GM12891 (cell line): ENCODE measurements around the gene OTOGL.

Experiments
- DNase-seq: peaks from one replicate; pipeline ENCODE4 v3.0.0; 2011; ENCODE audit warnings: low spot score; ENCODE audit not compliant: insufficient read length
- FAIRE-seq: peaks from 2 replicates; lab custom pipeline; 2011; peaks lifted over from hg19 to GRCh38; lab: Jason Lieb, UNC
- PAX5 ChIP-seq: IDR thresholded peaks from 2 replicates; pipeline ENCODE4 v1.6.1; 2011; ENCODE audit warnings: low read length, moderate library complexity, mild to moderate bottlenecking; ENCODE audit not compliant: insufficient read depth, severe bottlenecking
- POLR2A ChIP-seq: IDR thresholded peaks from 2 replicates; pipeline ENCODE4 v1.6.1; 2011; ENCODE audit warnings: low read depth, low read length, control low read depth
- POLR2AphosphoS5 ChIP-seq: IDR thresholded peaks from 2 replicates; pipeline ENCODE4 v1.6.1; 2011; ENCODE audit warnings: low read depth, low read length, control low read depth
- POU2F2 ChIP-seq: IDR thresholded peaks from 2 replicates; pipeline ENCODE4 v1.6.1; 2011; ENCODE audit warnings: low read depth, mild to moderate bottlenecking, control low read depth, low read length, moderate library complexity
- SPI1 ChIP-seq: IDR thresholded peaks from 2 replicates; pipeline ENCODE4 v1.6.1; 2011; ENCODE audit warnings: low read depth, low read length, control low read depth
- TAF1 ChIP-seq: IDR thresholded peaks from 2 replicates; pipeline ENCODE4 v1.6.1; 2011; ENCODE audit warnings: low read depth, low read length, control low read depth

The OTOGL gene

DNA sequence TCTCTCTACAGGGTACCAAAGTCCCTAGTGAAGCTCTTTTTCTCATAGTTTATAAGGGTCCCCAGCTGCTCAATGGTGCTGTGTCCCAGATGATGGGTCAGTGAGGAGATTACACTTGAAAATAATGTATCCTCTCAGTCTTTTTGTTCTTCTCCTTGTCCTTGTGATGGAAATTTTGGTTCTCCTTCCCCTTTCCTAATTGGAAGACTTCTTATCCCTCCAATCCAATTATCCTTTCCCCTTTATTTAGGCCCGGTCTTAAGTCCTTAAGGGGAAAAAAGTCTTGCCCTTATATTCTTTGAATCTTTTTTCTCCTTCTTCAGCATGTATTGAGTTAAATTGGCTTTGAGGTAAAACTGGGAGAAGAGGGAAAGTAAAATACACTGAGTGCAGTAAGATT is 218.6 kb downstream of the OTOGL start:
- FAIRE-seq (no peak), DNase-seq (no peak)
- no peak for TF ChIP-seq TAF1
- TF ChIP-seq POLR2AphosphoS5: no peak
- no peak for TF ChIP-seq PAX5
- no peak for TF ChIP-seq SPI1
- no peak for TF ChIP-seq POU2F2
- TF ChIP-seq POLR2A: no peak

DNA sequence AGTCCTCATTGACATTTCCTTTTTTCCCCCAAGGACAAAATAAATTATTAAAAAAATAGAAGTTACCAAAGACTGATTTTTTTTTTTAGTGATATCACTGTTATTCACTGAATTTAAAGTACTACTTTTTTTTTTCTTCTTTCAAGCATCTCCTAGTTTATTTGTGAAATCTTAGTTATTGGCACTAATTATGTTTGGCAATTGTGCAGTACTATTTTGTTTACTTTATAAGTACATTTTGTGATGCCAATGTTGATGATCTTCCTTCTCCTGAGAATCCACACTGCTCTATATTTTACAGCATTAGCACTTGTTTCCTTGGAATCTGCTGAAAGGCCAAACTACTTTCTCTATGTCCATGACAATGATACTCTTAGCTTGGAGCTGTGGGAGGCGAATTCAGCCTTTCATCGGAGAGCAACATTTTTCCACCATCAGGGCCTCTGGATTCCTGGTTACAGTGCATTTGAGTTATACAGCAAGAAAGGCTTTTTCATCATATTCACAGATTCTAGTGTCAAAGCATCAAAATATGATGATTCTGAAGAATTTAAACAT is 220.9 kb downstream of the OTOGL start:
- TF ChIP-seq POLR2A (no peak), SPI1 (no peak), POLR2AphosphoS5 (no peak), POU2F2 (no peak), PAX5 (no peak), TAF1 (no peak)
- no peak for FAIRE-seq
- DNase-seq: no peak

GRCh38 chr12:80321653-80322052 is 222.3 kb downstream of the OTOGL start:
- no peak for FAIRE-seq
- no peak for TF ChIP-seq PAX5
- no peak for TF ChIP-seq POLR2AphosphoS5
- no peak for TF ChIP-seq TAF1
- TF ChIP-seq SPI1: no peak
- no peak for TF ChIP-seq POU2F2
- TF ChIP-seq POLR2A: no peak
- no peak for DNase-seq

DNA sequence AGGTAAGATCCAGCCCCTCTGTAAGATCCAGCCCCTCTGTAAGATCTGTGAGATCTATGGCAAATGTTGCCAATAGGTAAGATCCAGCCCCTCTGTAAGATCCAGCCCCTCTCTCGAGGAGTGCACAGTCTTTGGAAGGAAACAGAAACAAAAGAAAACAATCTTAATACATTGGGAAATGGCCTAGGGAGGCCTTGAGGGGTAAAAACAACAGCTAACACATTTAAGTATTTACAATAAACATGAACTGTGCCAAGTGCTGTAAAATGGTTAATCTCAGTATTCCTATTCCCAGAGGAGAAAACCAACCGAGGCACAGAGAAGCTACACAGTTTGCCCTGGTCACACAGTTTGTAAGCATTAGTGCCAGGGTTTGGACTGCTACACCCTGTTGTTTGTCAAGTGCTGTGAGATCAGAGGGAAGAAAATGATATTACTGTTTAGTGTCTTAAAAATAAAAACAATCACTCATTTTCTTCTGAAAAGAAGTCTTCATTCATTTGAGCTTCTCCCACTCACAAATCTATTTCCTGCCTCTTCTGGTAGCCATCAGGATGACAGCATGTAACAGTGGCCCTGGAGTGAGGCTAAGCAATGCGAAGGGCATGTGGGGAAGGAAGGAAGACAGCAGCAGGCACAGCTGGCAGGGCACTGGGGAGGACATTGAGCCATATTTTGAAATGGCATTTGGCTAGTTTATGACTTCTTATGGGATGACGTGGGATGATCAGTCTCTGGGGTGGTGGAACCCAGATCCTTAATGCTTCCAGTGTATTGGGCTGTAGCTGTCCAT is 226.0 kb downstream of the OTOGL start:
- FAIRE-seq: no peak
- DNase-seq: no peak
- no peak for TF ChIP-seq TAF1
- no peak for TF ChIP-seq POU2F2
- no peak for TF ChIP-seq PAX5
- no peak for TF ChIP-seq SPI1
- TF ChIP-seq POLR2AphosphoS5: no peak
- TF ChIP-seq POLR2A: no peak

GRCh38 chr12:80332827-80333226 is 233.5 kb downstream of the OTOGL start:
- FAIRE-seq (no peak), DNase-seq (no peak)
- no peak for TF ChIP-seq POLR2AphosphoS5
- no peak for TF ChIP-seq PAX5
- TF ChIP-seq POU2F2: no peak
- no peak for TF ChIP-seq SPI1
- TF ChIP-seq POLR2A: no peak
- TF ChIP-seq TAF1: no peak

DNA sequence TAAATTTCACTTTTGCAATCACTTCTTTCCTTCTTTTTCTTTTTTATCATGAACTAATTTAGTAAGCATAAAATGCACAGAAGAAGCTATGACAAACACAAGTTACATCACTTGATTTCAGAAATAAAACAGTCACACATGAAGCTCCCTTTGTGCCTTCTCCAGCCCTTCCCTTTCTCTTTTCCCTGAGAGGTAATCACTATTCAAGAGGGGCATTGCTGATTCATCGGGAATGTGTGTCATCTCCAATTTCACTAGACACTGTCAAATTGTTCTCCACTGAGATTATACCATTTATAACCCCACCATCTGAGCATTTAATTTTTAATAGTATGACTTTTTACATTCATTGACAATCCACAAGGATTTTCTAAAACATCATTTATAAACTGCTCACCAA is 253.1 kb downstream of the OTOGL start:
- DNase-seq (no peak), FAIRE-seq (no peak)
- no peak for TF ChIP-seq PAX5
- no peak for TF ChIP-seq POLR2A
- no peak for TF ChIP-seq TAF1
- no peak for TF ChIP-seq POU2F2
- no peak for TF ChIP-seq SPI1
- no peak for TF ChIP-seq POLR2AphosphoS5

DNA sequence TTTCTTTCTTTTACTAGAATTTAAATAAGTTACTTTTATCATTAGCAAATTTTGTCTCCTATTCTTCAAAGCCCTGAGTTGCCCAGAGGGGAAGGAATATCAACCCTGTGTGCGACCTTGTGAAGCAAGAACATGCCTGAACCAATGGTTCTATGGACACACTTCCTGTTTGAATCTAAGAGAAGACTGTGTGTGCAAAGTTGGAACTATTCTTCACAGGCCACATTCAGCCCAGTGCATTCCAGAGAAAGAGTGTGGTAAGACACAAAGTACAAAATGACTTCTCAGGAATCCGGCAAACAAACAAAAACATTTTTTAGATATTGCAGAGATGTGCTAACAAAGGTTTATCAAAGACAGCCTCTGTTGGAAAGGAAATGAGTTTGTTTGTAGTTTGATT is 253.9 kb downstream of the OTOGL start:
- TF ChIP-seq TAF1: no peak
- TF ChIP-seq PAX5: no peak
- TF ChIP-seq POLR2AphosphoS5: no peak
- no peak for TF ChIP-seq SPI1
- no peak for TF ChIP-seq POLR2A
- TF ChIP-seq POU2F2: no peak
- FAIRE-seq: no peak
- no peak for DNase-seq

DNA sequence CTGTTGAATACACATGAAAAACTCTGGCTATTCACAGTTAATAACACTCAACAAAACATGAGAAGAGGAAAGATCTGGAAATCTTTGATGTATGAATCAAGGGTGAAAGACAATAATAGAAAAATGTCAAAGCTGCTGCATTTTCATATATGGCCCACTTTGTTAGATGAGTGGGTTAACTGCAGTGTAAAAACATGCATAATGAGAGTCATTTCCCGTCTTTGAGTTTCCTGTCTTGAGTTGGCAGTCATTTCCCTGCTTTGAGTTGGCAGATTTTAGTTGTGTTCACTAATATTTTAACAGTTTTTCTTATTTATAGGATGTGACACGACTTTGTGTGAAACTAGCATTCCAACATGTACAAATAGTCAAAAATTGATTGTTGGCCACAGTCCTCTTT is 256.8 kb downstream of the OTOGL start:
- TF ChIP-seq POLR2AphosphoS5 (no peak), POLR2A (no peak), TAF1 (no peak), SPI1 (no peak), POU2F2 (no peak), PAX5 (no peak)
- FAIRE-seq (no peak), DNase-seq (no peak)

DNA sequence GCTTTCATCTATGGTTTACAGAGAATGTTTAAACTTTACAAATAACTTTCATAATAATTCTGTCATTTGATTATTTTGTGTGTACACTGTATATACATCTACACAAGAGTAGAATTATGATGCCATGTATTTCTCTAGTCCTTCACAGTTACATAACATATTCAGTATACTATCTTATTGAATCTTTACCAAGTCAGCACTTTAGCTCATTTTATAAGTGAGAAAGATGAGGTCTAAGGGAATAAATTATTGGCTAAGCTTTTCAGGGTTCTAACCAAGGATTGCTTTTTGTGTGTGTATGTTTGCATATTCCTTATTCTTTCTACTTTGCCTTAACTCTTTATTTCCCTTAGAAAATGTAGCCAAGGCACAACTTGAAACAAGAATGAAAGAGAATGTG is 260.4 kb downstream of the OTOGL start:
- DNase-seq (no peak), FAIRE-seq (no peak)
- no peak for TF ChIP-seq POLR2AphosphoS5
- no peak for TF ChIP-seq PAX5
- no peak for TF ChIP-seq TAF1
- TF ChIP-seq POU2F2: no peak
- no peak for TF ChIP-seq POLR2A
- TF ChIP-seq SPI1: no peak

DNA sequence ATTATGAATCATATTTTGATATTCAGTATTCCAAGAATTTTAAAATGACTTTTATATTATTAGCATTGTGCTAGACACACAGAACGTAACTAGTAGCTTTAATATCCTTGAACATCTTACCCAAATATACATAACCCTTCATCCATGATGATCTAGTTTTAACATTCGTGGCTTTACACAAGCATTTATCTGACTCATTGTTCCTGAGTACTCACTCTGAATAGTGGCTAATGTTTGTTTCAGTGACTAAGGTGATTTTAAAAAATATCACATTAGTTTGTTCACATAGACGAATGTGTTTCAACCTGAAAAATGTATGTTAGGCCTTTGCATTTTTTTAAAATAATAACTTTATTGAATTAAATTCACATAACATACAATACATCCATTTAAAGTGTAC is 264.7 kb downstream of the OTOGL start:
- no peak for DNase-seq
- FAIRE-seq: no peak
- no peak for TF ChIP-seq TAF1
- TF ChIP-seq PAX5: no peak
- no peak for TF ChIP-seq POU2F2
- TF ChIP-seq SPI1: no peak
- TF ChIP-seq POLR2A: no peak
- no peak for TF ChIP-seq POLR2AphosphoS5
